Fibroblast of gingiva (primary cell): ENCODE measurements around the gene OSM.

Experiments
- DNase-seq: peaks from one replicate; pipeline ENCODE4 v3.0.0-alpha.2; 2011; ENCODE audit warnings: low read depth

OSM gene

DNA sequence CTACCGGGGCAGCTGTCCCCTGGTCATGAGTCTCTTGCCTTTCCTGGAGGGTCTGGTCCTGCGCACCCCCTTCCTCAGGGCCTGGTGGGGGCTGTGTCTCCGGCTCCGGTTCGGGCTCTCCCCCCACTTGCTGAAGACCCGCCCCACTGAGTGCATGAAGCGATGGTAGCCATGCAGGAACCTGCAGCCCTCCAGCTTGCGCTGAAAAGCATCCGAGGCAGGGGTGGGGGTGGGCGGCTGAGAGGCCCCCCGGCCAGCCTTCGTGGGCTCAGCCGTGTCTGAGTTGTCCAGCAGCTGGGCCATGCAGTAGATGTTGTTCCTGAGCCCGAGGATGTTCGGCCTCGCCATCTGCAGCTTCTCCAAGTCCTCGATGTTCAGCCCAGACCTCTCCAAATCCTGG is 2.8 kb downstream of the OSM start:
- no peak for DNase-seq

- DNase-seq, result peak; percentile 30
Measured at GRCh38 chr22:30262917-30263741, 3.5 kb downstream of the OSM start.

DNA sequence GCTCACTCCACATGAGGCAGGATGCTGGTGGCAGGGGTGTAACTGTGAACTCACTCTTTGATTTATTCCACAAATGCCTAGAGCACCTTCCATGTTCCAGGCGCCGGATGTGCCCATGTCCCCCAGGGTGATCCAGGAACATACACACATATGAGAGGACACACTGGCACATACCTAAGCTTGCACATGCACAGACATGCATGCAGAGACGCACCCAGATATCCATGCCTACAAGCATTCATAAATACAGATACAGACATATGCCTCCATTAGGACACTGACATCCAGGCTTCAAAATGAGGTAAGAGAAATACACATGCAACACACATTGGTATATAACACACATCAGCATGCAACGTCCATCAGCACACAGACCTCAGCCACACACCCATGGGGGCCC is 4.5 kb downstream of the OSM start:
- no peak for DNase-seq

GRCh38 chr22:30261134-30261533 is 5.5 kb downstream of the OSM start:
- DNase-seq, result peak; percentile 49

DNA sequence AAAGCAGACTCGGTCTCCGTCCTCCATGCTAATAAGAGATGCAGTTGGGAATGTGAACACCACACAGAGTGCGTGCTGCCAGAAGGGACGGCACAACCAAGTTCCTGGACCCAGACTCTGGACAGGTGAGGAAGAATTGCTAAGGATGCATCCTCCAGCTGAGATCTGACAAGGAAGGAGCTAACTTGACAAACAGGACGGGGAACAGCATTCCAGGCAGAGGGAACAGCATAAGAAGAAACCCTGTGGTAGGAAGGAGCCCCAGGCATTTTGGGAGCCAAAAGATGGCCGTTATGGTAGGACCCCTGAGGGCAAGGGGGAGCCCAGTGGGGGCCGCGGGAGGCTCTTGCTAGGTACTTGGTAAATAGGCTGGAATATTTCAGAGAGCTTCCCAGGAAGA is 6.0 kb downstream of the OSM start:
- DNase-seq, result no peak

DNA sequence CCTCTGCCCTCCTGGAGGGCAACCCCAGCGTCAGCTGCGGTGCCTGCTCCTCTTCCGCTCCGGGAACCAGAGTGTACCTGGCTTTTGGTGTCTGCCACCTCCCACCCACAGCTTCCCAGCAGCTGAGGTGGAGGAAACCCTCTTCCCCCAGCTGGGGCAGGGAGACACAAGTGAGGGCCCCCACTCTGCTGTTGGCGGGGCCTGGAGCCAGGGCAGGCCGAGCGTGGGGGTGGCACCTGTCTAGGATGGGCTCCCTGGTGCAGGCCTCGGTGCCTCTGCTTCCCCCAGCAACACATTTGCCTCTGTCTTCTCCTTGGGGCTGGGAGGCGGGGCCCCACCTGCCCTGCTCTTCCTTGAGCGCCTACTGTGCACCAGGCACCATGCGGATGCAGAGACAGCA is 6.4 kb downstream of the OSM start:
- DNase-seq, result no peak

DNA sequence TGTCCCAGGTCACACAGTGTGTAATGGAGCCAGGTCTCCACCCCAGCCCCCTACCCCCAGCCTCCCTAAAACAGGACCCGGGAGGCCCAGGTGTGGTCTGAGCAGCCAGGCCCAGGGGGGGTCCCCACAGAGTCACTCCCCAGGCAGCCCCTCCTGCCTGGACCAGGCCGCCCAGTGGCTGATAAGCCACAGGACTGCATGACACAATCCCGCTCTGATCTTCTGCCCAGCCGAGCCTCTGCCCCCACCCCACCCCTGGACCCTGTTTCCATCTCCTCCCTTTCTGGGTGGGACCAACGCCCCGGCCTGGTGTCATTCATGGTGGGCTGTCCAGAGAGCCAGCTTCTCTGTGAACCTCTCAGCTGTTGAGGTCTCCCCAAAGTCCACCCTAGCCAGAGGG is 12.3 kb downstream of the OSM start:
- no peak for DNase-seq

- no peak for DNase-seq
Measured at GRCh38 chr22:30253205-30253852, 13.3 kb downstream of the OSM start.

DNA sequence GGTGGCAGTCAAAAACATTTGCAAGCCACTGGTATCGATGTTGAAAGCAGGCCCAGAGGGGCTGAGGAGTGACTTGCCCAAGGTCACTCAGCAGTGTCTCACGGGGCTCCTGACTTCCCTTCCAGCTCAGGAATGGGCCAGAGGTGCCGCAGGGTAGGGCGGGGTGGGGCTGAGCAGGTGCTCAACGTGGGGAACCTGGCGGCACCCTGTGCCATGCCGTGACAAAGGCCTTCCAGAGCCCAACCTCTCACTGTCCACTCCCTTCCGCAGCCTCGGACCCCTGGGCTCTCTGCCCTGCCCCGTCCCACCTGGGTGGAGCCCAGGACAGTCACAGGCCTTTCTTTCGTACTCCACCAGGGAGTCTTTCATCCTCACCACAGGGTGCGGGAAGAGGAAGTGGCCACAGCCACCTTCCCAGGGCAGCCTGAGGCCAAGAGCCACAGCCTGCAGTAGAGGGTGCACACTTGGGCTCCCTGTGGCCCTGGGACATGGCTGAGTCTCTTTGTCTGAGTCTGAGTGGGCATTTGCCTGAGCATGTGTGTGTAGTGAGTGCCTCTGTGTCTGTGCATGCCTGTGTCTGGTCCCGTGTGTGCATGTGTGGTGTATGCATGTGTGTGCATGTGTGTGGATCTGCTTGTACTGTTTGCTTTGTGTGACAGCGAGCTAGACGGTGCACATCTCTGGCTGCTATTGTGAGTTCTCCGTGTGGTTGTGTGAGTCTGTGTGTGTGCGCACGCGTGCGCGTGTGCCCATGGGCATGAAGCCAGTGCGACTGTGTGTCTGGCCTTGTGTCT is 14.0 kb downstream of the OSM start:
- no peak for DNase-seq

GRCh38 chr22:30251711-30252110 is 14.9 kb downstream of the OSM start:
- DNase-seq, result no peak

DNA sequence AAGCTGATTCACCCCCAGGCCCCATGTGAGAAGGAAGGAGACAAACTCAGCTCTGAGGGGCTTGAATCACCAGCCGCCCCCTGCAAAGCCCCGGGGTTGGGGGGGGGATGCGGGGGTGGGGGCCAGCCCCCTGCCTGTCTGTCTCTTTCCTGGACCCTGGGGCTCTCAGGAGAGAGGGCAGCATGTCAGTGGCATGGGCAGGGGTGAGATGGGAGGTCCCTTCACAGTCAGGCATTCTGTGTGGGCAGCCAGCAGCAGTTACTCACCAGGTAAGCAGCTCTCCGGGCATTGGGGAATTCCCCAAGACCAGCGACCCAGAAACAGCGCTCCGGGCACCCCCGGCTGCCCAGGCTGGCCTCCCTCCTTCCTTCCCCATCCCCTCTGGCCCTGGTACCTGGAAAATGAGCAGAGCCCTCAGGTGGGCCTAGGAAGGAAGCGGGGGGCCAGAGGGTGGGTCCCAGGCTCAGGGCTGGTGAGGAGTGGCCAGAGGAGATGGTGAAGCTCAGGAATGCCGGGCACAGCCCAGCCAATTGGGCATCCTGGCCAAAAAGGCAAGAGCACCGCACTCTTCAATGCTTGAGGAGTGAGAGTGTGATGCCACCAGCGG is 15.9 kb downstream of the OSM start:
- DNase-seq, result no peak

DNA sequence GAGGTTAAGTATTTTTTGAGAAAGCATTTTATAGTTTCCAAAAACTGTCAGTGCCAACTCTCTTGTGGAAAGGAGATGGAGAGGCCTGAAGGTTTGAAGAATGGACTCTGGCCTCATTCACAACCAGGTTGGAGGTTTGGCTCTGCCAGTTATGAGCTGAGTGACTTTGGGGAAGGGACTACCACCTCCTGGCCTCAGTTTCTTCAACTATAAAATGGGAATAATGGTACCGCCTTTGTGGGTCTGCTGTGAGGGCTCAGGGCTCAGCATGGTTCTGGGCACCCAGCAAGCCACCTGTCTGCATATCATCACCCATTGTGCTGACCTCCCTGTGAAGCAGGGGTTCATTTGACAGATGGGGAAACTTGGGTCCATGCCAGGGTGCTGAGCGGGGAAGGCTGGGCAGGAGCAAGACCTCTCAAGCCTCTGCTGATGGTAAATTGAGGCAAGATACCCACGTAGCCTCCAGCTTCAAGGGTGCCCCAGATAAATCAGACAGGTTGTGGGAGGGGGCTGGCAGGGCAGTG is 16.5 kb downstream of the OSM start:
- DNase-seq, result no peak

DNA sequence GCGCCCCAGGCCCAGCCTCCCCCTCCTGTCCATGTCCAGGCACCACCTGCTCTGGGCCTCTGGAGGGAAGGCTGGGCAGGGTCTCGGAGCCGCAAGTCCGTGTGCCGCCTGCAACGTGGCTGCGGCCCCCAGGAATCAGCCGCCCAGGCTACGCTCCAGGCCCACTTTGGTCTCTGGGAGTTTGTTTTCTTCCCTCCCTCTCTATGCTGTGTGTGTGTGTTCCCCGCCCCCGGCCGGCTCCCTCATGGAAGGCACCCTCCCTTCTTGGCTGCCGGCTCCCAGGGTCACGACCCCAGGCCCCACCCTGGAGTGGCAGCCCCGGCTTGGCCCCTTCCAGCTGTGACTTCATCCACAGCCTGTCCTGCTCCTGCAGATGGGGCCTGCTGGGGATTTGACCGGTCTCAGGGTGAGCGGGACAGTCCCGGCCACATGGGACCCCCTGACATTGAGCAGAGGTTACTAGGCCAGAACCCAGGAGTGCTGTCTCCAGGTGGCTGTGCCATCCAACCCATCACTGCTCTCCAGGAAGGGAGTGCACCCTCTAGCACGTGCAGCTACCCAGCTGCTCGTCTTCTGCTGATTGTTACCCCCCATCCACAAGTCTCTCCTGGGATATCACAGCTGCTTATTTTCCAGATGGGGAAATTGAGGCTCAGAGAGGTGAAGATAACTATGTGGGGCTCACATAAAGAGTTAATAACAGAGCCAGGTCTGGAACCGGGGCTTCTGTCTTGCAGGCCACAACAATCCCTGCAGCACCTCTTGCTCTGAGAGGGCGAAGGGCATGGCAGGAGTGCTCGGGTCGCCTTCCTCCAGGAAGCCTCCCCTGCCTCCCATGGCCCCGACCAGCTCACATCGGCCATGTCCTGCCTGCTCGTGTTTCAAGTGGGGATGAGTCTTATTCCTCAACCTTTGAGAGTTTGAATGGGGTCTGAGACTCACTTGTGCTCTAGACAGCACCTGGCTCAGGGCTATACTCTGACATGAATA is 17.3 kb downstream of the OSM start:
- DNase-seq, result no peak

- no peak for DNase-seq
Measured at GRCh38 chr22:30248484-30248883, 18.2 kb downstream of the OSM start.

DNA sequence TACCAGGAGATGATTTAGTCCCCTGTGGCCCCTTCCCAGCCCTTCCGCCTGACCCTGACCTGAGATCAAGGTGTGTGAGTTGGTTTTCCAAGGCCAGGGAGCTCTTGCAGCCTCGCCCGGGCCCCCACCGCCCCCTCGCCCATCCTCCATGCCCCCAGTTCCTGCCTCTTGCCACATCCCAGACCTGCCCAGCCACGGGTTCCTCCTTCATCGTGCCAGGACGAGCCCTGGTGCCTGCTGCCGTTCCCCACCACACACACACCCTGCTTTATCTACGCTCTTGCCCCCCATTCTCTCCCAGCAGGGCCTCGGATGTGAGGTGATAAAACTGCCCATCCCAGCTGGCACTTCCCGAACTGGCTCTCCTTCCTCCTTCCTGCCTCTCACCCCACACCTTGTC is 18.7 kb downstream of the OSM start:
- DNase-seq, result no peak

GRCh38 chr22:30247561-30247960 is 19.1 kb downstream of the OSM start:
- DNase-seq, result no peak

DNA sequence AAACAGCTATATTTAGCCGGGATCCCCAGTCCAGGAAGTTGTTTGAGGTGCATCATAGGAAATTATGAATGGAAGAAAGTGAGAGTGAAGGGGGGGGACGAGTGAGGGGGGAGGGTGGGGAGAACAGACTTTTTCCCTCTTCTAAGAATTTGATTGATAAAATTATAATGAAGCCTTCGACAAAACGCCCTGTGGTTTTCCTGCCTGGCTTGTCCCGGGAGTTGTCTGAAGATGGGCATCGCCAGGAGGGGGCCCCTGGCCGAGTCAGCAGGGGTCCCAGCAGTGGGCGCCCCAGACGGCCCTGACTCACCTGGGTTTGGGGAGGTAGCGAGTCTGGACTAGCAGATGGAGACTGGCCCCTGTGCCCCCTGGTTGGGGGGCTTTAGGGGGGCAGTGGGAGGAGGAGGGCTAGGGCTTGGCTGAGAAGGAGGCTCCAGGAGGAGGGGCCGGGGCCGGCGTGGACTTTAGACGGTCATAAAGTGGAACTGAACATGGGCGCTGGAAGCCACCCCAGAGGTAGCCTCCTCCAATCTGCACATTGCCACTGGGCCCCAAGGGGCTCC is 19.8 kb downstream of the OSM start:
- DNase-seq, result no peak

DNA sequence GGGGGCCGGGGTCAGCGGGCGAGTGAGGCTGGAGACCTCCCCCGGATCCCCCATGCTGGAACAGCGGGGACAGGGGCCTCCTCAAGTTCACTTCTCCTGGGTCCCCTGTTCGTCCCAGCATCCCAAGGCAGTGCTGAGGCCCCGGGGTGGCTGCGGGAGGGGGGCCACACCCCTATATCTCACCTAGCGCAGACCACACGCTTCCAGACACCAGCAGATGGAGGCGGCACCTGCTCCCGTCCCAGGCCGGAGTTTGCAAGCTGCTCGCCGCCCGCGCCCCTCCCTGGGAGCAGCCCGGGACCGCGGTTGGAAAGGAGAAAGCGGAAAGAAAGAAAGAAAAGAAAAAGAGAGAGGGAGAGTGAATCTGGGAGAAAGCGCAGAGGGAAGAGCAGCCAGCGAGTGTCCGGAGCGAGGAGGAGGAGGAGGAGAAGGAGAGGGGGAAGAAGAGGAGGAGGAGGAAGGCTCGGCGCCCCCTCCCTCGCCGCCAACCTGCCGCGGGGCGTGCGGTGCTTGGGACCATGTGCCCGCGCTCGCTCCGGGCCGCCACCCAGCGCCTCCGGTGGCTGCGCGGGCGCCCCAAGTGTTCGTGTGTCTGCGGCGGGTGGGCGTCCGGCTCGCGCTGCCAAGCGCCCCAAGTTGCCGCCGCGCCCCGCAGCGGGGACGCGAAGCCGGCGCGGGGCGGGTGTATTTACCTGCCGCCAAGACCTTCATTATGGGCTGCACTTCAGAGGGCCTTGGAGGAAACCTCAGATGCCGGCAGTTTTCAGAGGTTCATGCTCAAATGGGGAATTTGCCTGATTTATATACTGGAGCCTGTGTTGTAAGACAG is 20.5 kb downstream of the OSM start, which contains the start of gene LIF:
Gene LIF, minus strand, starts transcription at position 775 of the 829 bp plus-strand sequence. Its CDS starts 64 bp downstream, at position 711.
- DNase-seq, result peak; percentile 29

DNA sequence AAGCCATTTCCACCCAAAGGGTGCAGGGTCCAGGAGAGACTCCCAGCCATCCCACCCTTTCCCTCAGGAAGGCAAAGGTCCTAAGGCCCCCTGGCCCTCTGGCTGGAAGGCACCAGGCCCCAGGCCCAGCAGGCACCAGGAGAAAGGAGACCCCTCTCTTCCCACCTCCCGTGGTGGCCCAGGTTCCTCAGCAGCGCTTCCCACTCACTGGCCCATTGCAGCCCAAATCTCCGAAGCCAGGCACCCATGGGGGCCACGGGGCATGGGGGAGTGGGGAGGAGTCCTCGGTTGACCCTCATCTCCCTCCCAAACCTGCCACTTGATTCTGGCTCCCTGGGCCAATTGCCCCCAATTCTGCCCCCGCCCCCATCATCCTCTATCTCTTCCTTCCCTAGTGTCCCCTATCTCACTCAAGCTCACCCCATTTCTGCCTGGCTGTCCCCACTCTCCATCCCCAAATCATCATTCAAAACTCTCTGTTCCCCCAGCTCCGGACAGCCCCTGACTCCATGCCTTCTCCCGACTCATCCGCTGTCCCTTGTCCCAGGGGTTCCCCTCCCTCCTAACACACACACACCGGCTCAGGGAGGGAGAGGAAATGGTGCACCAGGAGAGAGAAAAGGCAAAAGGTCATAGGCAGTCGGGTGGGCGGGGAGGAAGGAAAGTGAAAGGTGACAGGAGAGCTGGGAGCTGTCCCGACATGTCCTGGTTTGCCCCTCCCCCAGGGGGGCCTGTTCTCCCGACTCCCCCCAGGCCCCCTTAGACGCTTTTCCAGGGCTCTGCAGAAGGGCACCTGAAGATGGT is 21.3 kb downstream of the OSM start:
- no peak for DNase-seq
